Measurements from ENCODE around the gene RBM41.
"Not testable (repeated sequence)": the region's sequence is repeated elsewhere in the genome, so short reads cannot be mapped to it uniquely, and the experiment has no call there.

RBM41 gene

GRCh38 chrX:107118322-107119147 lies at the start of gene RBM41:
Gene RBM41 (minus strand): TSS chrX:107118822. CDS start chrX:107118773, 49 bp downstream.
- peak; percentile 23 to 46 for DNase-seq (ENCODE audit: low read depth in 2 of 2)

GRCh38 chrX:107168257-107168656 lies 49.6 kb upstream of the RBM41 start:
- DNase-seq (ENCODE audit: low read depth in 2 of 2): no peak

DNA sequence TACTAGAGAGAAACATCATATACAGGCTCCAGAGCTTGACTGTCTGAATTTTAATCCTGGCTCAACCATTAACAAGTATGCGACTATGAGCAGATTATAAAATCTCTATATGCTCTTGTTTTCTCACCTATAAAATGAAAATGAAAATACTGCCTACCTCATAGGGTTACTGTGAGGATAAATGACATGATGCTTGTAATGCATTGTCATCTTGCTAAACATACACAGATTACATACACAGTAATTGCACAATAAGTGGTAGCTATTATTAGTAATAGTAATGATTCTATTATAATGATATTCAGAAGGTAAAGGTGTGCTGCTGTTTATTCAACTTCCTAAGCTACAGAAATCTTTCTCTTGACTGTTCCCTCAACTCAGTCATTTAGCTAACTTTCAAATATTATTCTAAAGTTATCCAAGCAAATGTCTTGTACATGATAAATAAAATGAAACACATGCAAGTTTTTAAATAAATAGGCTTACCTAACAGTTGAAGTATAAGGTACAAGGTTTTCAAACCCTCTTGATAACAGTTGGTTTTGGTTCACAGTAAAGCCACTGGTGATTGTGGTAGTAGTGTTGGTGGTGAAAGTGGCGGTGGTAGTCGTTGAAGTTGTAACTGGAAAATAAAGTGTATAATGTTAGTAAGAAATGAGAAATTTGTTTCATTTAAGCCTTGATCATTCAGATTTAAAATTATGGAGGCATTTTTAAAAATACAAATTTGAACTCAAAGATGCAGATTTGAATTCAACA lies 48.7 kb upstream of the RBM41 start:
- no peak for DNase-seq (ENCODE audit: low read depth in 2 of 2)

DNA sequence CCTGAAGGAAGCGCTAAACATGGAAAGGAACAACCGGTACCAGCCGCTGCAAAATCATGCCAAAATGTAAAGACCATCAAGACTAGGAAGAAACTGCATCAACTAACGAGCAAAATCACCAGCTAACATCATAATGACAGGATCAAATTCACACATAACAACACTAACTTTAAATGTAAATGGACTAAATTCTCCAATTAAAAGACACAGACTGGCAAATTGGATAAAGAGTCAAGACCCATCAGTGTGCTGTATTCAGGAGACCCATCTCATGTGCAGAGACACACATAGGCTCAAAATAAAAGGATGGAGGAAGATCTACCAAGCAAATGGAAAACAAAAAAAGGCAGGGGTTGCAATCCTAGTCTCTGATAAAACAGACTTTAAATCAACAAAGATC lies 39.0 kb upstream of the RBM41 start:
- DNase-seq (ENCODE audit: low read depth in 2 of 2): not testable (repeated sequence)

DNA sequence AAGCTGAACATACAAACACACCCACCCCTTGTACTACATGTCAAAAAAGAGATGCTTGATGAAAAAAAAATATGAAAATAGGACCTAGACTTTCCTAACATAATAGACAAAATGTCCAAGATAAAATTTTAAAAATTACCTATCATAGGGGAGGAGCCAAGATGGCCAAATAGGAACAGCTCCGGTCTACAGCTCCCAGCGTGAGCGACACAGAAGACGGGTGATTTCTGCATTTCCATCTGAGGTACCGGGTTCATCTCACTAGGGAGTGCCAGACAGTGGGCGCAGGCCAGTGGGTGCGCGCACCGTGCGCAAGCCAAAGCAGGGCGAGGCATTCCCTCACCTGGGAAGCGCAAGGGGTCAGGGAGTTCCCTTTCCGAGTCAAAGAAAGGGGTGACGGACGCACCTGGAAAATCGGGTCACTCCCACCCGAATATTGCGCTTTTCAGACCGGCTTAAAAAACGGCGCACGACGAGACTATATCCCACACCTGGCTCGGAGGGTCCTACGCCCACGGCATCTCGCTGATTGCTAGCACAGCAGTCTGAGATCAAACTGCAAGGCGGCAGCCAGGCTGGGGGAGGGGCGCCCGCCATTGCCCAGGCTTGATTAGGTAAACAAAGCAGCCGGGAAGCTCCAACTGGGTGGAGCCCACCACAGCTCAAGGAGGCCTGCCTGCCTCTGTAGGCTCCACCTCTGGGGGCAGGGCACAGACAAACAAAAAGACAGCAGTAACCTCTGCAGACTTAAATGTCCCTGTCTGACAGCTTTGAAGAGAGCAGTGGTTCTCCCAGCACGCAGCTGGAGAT lies 37.2 kb upstream of the RBM41 start:
- not testable (repeated sequence) for DNase-seq (ENCODE audit: low read depth in 2 of 2)

GRCh38 chrX:107154787-107155620 lies 36.4 kb upstream of the RBM41 start:
- no peak for DNase-seq (ENCODE audit: low read depth in 2 of 2)

DNA sequence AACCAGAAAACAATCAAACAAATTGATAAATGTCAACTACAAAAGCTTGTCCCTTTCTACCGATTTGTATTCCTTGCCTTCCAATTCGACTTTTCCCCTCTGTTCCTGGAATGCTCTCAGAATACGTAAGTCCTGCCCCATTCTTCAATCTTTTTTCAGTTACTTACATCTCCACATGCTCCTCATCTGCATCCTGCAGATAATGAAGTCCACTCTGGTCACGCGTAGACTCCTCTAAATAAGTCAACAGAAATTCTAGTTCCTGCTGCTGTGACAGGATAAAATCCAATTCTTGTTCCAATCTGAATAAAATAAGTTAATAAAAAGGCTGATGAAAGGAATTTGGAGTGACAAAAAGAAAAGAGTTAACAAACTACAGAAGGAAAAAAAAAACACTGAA lies 34.4 kb upstream of the RBM41 start:
- no peak for DNase-seq (ENCODE audit: low read depth in 2 of 2)

- no peak for DNase-seq (ENCODE audit: low read depth in 2 of 2)
These were observed 28.0 kb upstream of the RBM41 start for GRCh38 chrX:107146670-107147069.

DNA sequence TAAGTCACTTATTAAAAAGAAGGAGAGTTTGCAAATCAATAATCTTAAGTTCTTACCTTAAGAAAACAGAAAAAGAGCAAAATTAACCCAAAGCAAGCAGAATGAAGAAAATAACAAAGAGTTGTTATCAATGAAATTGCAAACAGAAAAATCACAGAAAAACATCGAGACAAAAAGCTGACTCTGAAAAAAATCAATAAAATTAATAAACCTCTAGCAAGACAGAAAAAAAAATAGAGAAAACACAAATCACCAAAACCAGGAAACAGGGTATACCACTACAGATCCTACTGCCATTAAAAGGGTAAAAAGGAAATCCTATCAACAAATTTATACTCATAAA lies 17.3 kb upstream of the RBM41 start:
- DNase-seq (ENCODE audit: low read depth in 2 of 2): no peak

DNA sequence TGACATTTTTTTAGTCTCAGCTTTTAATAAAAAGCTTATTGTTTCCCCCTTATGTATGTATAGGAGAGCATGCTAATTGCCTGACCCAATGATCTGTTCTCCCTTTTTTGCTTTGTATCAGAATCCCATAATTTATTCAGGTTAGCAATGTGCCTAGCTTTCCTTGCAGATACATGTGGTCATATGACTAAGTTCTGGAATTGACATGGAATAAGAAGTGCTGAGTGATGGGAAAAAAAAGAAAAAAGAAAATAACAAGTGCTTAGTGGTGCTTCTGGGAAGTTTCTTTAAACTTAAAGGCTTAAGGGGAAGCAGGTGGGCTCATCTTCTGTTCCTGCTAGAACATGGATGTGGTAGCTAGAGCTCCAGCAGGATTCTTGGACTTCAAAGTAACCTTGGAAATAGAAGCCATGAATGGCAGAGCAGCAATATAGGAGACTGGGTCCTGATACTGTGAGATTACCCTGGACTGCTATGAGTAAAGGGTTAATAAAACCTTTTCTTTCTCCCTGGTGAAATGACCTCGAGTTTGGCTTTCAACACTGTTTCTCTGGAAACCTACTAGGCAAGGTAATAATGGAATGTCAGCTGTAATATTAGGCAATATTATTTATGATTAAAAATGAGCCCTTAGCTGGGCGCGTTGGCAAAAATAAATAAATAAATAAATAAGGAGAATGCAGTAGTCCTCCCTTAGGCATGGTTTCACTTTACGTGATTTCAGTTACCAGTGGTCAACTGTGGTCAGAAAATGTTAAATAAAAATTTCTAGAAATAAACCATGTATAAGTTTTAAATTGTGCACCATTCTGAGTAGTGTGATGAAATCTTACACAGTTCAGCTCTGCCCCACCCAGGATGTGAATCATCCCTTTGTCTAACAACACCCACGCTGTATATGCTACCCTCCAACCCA lies 16.7 kb upstream of the RBM41 start:
- no peak for DNase-seq (ENCODE audit: low read depth in 2 of 2)

- no peak for DNase-seq (ENCODE audit: low read depth in 2 of 2)
These were observed 5.1 kb upstream of the RBM41 start for GRCh38 chrX:107123750-107124149.

DNA sequence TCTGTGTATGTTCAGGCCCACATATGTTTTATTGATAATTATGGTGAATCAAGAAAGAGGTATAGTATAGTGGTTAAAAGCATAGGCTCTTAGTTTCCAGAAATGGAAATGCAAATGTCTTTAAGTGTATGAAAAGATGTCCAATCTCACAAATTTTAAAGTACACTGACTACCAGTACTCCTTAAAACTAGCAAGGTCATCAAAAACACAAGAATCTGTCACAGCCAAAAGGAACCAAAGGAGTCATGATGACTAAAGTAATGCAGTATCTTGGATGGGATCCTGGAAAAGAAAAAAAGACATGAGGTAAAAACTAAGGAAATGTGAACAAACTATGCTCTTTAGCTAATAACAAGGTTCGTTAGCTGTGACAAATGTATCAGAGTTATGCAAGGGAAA lies 661 bp upstream of the RBM41 start:
- no peak for DNase-seq (ENCODE audit: low read depth in 2 of 2)

- no peak for DNase-seq (ENCODE audit: low read depth in 2 of 2)
These were observed 665 bp downstream of the RBM41 start for GRCh38 chrX:107117993-107118321.

DNA sequence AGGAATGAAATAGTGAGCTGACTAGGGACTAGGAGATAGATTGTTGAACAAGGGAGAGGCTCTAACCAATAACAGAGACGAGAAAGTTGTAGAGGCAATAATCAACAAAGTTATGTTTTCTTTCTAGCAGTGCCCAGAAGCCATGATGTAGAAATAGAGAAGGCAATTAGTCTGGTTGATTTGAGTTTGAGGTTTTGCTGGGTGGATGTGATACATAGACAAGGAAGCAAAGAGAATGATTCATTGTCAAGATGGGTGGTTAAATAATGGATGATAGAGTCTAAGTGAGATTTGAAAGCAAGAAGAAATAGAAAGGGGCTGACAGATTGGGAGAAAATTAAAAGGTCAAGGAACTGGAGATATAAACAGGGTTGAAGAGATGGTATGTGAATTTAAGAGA lies 11.2 kb downstream of the RBM41 start:
- DNase-seq (ENCODE audit: low read depth in 2 of 2): no peak

GRCh38 chrX:107102980-107103379 lies 15.6 kb downstream of the RBM41 start:
- no peak for DNase-seq (ENCODE audit: low read depth in 2 of 2)

GRCh38 chrX:107076158-107076557 lies 42.5 kb downstream of the RBM41 start:
- no peak for DNase-seq (ENCODE audit: low read depth in 2 of 2)

DNA sequence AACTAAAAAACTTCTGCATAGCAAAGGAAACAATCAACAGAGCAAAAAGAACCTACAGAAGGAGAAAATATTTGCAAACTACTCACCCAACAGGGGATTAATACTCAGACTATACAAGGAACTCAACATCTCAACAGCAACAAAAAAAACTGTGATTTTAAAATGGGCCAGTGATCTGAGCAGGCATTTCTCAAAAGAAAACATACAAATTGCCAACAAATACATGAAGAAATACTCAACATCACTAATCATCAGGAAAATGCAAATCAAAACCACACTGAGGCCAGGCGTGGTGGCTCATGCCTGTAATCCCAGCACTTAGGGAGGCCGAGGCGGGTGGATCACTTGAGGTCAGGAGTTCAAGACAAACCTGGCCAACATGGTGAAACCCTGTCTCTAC lies 60.9 kb downstream of the RBM41 start:
- not testable (repeated sequence) for DNase-seq (ENCODE audit: low read depth in 2 of 2)

DNA sequence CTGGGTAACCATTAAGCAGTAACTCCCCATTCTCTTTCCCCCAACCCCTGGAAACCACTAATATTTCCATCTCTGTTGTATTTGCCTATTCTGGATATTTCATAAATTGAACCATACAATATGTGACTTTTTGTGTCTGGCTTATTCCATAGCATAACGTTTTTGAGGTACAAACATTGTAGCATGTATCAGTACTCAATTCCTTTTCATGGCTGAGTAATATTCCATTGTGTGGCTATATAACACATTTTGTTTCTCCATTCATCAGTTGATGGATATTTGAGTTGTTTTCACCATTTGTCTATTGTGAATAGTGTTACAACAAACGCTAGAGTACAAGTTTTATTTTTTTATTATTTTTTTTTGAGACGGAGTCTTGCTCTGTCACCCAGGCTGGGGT lies 63.6 kb downstream of the RBM41 start:
- no peak for DNase-seq (ENCODE audit: low read depth in 2 of 2)

- no peak for DNase-seq (ENCODE audit: low read depth in 2 of 2)
These were observed 68.4 kb downstream of the RBM41 start for GRCh38 chrX:107050195-107050709.

DNA sequence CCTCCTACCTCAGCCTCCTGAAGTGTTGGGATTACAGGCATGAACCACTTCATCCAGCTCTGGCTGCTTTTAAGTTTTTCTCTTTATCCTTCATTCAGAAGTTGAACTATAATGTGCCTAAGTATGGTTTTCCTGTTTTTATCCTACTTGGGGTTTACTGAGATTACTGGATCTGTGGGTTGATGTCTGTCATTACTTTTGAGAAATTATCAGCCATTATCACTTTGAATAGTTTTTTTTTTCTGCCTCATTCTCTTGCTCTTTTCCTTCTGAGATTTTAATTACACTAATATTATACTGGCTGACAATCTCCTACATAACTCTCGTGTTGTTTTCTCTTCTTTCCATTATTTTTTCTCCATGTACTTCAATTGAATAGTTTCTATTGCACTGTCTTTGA lies 71.0 kb downstream of the RBM41 start:
- DNase-seq (ENCODE audit: low read depth in 2 of 2): no peak

Data from stimulated activated CD8-positive, alpha-beta memory T cell treated with anti-CD3 and anti-CD28 coated beads, Interleukin-15, amount 100 ng/mL, for 4 hours (primary cell).